Measurements from ENCODE around the gene EGFL7.
A peak's percentile ranks its signal among the peaks of the same experiment; 100 is the strongest.

The EGFL7 gene

GRCh38 chr9:136662656-136663581 lies at the start of gene EGFL7:
TSS of gene EGFL7 (plus strand) at chr9:136662916. CDS start at chr9:136668283, 5,367 bp downstream.
- no peak for DNase-seq

DNA sequence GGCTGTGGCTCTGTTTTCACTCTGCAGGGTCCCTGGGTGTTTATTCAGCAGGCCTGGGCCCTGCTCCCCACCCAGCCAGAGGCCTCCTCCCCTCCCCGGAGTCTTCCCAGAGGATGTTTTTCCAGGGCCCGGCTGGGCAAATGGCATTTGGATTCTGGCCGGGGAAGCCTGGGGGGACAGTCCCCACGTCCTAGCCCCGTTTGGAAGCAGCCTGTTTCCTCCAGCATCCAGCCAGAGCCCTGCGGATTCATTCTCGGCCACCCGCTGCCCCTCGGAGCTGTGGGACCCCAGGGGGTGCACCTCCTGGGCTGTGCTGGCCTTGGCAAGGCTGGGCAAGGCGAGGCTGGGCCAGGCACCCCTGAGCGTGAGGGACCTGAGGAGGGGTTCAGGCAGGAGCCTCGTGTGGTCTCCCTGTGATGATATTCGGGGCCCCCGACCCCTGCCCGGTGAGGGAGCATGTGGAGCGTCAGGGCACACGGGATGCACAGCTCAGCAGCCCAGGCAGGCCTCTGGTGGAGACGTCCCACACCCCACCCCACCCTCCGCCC lies 48.8 kb upstream of the EGFL7 start:
- no peak for DNase-seq

DNA sequence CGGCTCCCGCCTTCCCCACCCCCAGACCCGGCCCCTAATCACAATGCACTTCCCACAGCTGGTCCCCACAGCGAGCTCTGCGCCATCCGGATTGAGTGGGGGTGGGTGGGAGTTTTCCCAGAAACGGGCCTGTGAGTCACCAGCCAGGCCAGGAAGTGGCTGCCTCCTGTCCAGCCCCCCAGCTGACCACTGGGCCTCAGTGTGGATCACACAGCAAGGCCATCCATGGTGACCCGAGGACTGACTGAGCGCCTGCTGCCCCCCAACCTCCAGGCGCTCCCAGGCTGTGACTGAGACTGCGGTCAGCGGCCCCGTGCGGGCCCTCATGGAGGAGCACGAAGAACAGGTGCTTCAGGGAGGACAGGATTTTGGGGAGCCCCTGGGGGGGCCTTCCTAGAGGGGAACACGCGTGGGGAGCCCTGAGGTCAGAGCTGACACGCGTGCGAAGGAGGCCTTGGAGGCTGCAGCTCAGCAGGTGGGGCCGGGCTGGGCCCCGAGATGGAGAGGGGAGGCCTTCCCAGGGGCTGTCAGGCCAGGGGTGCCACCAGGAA lies 48.3 kb upstream of the EGFL7 start:
- DNase-seq: peak; percentile 80

DNA sequence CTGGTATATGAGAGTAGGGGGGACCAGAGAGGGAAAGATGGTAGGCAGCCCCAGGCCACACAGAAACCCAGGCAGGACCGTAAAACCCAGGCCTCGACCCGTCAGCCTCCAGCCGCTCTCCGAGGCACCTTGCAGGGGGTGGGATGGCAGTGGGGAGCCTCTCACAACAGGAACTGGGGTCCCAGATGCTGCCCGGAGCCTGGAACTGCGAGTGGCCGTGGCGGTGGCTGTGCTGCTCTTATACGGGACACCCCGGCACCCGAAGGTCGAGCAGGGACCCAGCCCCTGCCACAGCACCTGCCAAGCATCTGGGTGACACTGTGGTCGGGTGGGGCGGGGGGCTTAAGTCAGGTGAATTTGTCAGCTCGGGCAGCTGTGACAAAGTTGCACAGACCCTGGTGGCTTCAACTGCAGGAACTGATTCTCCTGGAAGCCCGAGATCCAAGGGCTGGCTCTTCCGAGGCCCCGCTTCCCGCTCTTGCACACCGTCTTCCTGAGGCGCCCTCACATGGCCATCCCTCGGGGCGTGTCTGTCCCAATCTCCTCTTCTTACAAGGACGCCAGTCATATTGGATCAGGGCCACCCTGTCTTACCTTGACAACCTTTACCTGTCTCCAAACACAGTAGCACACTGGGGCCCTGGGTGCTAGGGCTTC lies 47.6 kb upstream of the EGFL7 start:
- DNase-seq: no peak

DNA sequence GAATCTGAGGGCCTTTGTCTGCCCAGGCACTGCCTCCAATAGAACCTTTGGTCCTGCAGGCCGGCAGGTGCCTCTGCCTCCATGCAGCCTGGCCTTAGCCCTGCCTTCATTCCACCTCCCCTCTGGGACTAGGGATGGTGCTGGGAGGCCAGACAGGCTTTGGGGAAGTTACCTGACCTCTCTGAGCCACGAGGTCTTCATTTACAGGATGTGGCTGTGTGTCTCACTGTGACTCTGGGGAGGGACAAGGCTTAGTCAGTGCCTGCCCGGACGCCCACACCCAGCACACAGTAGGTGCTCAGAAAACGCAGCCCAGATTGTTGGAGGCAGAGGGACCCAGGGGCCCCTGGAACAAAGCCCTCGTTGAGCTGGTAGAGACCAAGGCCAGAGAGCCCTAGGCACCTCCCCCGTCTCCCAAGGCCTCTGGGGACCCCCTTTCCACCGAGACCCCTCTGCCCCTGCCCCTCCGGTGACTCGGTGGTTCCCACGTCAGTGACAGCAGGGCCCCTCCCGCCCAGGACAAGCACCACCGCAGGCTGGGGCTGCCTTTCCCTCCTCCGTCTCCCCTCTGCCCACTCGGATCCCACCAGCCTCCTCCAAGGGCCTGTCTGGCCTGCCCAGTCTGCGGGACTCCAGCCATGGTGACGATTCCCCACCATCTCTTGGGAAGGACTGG lies 46.9 kb upstream of the EGFL7 start:
- no peak for DNase-seq

- DNase-seq: no peak
Observed at GRCh38 chr9:136616307-136616635, 46.4 kb upstream of the EGFL7 start.

GRCh38 chr9:136616948-136617695 lies 45.6 kb upstream of the EGFL7 start:
- DNase-seq: no peak

DNA sequence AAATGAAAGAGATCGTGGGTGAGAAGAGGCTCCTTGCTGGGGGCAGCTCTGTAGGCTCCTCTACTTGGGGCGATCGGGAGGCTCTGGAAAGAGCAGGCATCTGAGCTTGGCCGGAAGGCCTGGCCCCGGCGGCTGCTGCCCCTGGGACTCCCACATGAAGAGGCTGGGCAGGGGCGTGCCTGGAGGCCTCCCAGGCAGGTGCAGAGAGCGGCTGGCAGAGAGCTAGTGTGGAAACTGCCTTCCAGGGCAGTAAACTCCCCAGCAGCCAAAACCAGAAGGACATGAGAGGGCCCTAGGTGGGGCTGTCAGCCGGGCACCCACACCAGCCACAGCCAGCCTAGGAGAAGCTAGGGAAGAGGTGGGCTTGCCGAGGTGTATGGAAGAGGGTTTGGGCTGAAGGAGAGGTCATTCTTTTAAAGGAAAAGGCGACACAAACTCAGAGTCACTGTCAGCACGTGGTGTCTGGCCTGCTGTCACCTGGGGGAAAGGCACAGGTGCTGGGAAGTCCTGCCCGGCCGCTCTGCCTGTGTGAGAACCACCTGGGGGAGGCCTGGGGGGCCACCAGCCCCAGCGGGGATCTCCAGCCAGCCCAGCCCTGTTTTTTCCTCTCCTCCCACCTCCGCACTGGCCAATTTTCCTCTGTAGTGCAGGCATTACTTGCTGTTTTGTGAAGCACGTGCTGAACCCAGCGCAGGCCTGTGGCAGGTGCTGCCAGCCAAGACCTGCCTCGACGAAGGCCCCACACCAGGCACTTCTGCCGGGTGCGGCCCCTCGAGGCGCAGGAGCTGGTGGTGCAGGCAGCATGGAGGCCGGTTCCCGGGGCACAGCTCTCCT lies 44.8 kb upstream of the EGFL7 start:
- no peak for DNase-seq

DNA sequence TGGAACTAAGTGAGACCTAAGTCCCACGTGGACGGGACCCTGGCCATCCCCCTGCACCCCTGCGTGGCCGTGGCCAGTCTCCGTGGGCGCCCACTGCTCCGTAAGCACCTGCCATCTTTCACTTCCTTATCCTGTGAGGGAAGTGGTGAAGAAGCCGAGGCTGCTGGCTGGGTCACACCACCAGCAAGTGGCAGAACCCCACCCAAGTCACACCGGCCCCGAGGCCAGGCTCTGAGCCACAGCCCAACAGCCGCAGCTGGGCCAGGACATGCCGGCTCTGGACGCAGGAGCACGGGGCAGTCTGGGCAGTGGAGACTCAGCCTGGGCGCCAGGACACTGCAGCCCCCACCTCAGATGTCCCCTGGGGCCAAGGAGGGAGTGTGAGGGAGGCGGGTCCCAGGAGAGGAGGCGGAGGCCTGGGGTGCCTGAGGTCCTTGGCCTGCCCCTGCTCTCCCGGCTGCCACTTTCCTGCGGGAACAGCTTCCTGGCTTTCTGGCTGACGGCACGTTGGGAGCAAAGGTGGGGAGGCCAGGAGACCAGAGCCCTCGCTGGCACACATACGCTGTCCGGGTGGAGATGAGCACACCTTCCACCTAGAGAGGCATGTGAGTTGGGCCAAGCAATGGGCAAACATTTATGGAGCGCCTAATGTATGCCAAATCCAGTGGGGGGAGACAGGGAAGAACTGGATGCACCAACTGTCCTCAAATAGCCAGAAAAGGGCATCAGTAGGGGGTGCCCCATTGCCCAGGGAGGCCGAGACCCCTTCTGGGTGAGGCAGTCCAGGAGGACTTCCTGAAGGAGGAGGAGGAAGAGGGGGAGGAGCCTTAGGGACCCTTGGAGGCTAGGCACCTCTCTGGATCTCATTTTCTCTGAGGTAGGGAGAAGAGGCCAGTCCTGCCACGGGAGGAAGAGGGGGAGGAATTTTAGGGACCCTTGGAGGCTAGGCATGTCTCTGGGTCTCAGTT lies 43.9 kb upstream of the EGFL7 start:
- DNase-seq: no peak

DNA sequence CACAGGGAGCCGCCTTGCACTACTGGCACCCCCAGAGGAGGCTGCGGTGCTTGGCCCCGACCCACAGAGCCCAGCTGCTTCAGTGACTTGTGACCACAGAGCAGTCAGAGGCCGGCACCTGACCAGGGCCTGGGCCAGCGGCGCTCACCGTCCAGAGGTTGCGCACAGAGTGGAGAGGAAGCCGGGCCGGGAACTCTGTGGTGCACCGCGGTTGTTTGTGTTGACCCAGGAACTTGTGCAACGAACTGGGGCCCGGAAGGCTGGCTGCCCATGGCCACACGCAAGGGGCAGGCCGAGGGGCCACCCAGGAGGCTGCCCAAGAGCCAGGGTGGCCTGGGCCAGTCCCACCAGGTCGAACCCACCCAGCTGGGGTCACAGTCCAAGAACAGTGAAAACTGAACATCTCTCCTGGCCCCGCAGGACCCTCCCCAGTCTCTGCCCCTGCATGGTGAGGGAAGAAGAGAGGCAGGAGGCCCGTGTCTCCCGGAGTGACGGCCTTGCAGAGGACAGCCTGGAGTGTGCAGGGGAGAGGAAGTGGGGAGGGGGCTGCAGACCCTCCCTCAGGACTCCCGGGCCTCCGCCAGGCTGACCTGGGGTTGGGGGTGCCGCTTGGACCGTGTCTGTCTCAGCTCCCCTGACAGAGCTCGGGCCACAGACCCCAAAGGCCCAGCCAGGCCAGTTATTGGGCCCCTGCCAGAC lies 42.8 kb upstream of the EGFL7 start:
- no peak for DNase-seq

GRCh38 chr9:136620441-136621018 lies 42.2 kb upstream of the EGFL7 start:
- DNase-seq: no peak

GRCh38 chr9:136621019-136621733 lies 41.5 kb upstream of the EGFL7 start:
- no peak for DNase-seq

- DNase-seq: no peak
Observed at GRCh38 chr9:136621734-136622093, 41.0 kb upstream of the EGFL7 start.

- no peak for DNase-seq
Observed at GRCh38 chr9:136622538-136622948, 40.2 kb upstream of the EGFL7 start.

GRCh38 chr9:136623016-136623841 lies 39.5 kb upstream of the EGFL7 start:
- no peak for DNase-seq

- no peak for DNase-seq
Observed at GRCh38 chr9:136623842-136624183, 38.9 kb upstream of the EGFL7 start.

DNA sequence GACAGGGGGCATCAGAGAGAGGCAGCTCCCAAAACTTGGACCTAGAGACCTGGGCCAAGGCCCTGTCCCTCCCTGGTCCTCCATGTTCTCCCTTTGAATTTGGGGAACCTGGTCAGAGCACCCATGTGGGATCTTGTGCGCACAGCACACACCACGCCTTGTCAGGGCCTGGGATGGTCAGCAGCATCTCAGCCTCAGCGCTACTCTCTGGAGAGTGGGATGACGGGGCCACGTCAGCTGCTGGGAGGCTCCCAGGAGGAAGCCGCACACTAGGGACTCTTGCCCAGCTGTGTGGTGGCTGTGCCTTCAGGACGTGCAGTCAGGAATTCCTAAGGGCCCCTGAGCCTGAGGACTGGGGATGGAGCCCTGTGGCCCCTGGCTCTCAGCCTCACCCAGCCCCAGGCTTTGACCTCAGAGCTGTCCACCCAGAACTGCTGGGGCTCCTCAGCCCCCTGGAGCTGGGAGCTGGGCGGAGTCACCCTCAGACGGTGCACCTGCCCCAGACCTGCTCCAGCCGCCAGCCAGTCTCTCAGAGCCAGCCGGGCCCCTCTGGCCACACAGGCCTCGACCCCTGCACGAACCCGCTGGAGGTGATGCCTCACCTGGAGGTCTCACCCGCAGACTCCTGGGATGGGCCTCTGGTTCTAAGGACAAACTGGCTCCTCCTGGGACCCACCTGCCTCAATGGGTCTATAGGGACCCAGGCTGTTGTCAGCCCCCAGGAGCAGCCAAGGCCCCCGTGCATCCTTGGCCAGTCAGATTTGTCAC lies 38.3 kb upstream of the EGFL7 start:
- no peak for DNase-seq

All from islet precursor cell (in vitro differentiated cells).